H1 (cell line): ENCODE data around the gene DEFB113. TPM values are rescaled to one million over a fixed set of nuclear protein-coding genes. Genes with fewer than 3 reads are reported as not detected.

Experiments
- EZH2 ChIP-seq: fragments of 200-600 bp; sonication (generic); IDR thresholded peaks from 2 replicates; pipeline ENCODE4 v1.7.1; 2012; ENCODE audit warnings: low read depth, mild to moderate bottlenecking, moderate library complexity, low read length, inconsistent platforms; ENCODE audit not compliant: severe bottlenecking
- FOSL1 ChIP-seq: IDR thresholded peaks from 2 replicates; pipeline ENCODE4 v1.6.1; 2011; ENCODE audit warnings: mild to moderate bottlenecking, low read depth, low read length, moderate library complexity; ENCODE audit not compliant: insufficient read depth
- polyA plus RNA-seq, 7 experiments: library from polyadenylated mRNA; depleted of rRNA in 3 of 7; stranded (reverse) in 5 of 7; unstranded in 2 of 7; fragments of >200 nt in 5 of 7; fragments of 200-250 nt in 2 of 7; gene quantifications; 1 replicate in 5 of 7; 2 replicates in 1 of 7; 4 replicates in 1 of 7; pipeline versions ENCODE4 v1.2.1 to v1.2.3, GENCODE V29; 2011 to 2013; ENCODE audit warnings: missing spikeins in 2 of 7, mixed read lengths in 2 of 7
- total RNA-seq: library from RNA; stranded (reverse); fragmentation: NEBNext Ultra II Directional; extraction: Animal tissue kit (Norgen Biotek cat#: 25700); gene quantifications from 2 replicates; pipeline ENCODE4 v1.2.1, GENCODE V29; 2021

The DEFB113 gene
- total and polyA plus RNA-seq, 2 of the 8 experiments (the other 6 are each of a cell fraction or from before 2014, with no cell fraction given) = not detected

DNA sequence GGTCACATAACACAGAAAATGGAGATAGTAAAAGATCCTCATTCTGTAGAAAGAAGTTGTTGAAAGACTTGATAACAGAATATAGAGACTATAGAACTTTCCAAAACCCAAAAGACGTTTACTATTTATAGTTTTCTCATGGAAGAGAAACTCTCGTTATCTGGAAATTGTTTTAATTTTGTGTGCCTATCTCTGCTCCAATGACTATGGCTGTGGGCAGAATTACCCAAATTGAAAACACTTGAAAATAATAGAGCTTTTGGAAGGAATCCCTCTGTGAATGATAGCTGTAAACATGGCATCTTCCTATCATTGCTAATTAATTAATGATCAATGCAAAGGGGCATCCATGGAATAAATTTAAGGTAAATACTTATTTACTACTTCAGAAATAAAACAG, 5.4 kb downstream of the DEFB113 start, which contains the start of gene DEFB114 (continued):
- TF ChIP-seq EZH2 (no peak), FOSL1 (no peak)
